HEK293T (cell line): ENCODE data around the gene GPR153.

ENCODE experiments used
- CTCF ChIA-PET: fragments of 350-600 bp; formaldehyde crosslinking; extraction: SDS; loops from one replicate; lab custom pipeline; 2021; ENCODE audit warnings: antibody characterized with exemption, inconsistent platforms; lab: Yijun Ruan, JAX
- POLR2A ChIA-PET: fragments of 350-600 bp; formaldehyde crosslinking; extraction: SDS; loops from one replicate; lab custom pipeline; 2020; ENCODE audit warnings: antibody characterized with exemption, inconsistent platforms; lab: Yijun Ruan, JAX
- DNase-seq: peaks from one replicate; pipeline ENCODE4 v3.0.0; 2012; ENCODE audit warnings: mixed read lengths; ENCODE audit errors: extremely low spot score
- ARNT ChIP-seq: fragments of 450-650 bp; IDR thresholded peaks from 2 replicates; pipeline ENCODE4 v1.6.1; 2017; ENCODE audit warnings: mild to moderate bottlenecking
- BHLHE40 ChIP-seq: fragments of 450-650 bp; IDR thresholded peaks from 2 replicates; pipeline ENCODE4 v1.6.1; 2016; ENCODE audit warnings: mild to moderate bottlenecking, moderate library complexity, borderline replicate concordance
- CTBP1 ChIP-seq: fragments of 450-650 bp; IDR thresholded peaks from 2 replicates; pipeline ENCODE4 v1.6.1; 2016; ENCODE audit warnings: borderline replicate concordance
- ELF4 ChIP-seq: fragments of 450-650 bp; IDR thresholded peaks from 2 replicates; pipeline ENCODE4 v1.6.1; 2017; ENCODE audit warnings: antibody characterized with exemption
- FOXA1 ChIP-seq: fragments of 450-650 bp; IDR thresholded peaks from 2 replicates; pipeline ENCODE4 v1.6.1; 2016; ENCODE audit warnings: mild to moderate bottlenecking
- FOXK2 ChIP-seq: fragments of 450-650 bp; IDR thresholded peaks from 2 replicates; pipeline ENCODE4 v1.6.1; 2016; ENCODE audit warnings: mild to moderate bottlenecking
- FOXM1 ChIP-seq: fragments of 450-650 bp; IDR thresholded peaks from 2 replicates; pipeline ENCODE4 v1.6.1; 2017; ENCODE audit warnings: mild to moderate bottlenecking, borderline replicate concordance
- HDGF ChIP-seq: fragments of 450-650 bp; IDR thresholded peaks from 2 replicates; pipeline ENCODE4 v1.6.1; 2017; ENCODE audit warnings: antibody characterized with exemption, borderline replicate concordance
- L3MBTL2 ChIP-seq: fragments of 450-650 bp; conservative IDR thresholded peaks from 2 replicates; pipeline ENCODE4 v1.6.1; 2016; ENCODE audit warnings: mild to moderate bottlenecking
- LEF1 ChIP-seq: fragments of 450-650 bp; IDR thresholded peaks from 2 replicates; pipeline ENCODE4 v1.6.1; 2017; ENCODE audit warnings: mild to moderate bottlenecking, borderline replicate concordance
- NFRKB ChIP-seq: fragments of 450-650 bp; IDR thresholded peaks from 2 replicates; pipeline ENCODE4 v1.6.1; 2016; ENCODE audit warnings: mild to moderate bottlenecking, moderate library complexity
- PKNOX1 ChIP-seq: fragments of 450-650 bp; IDR thresholded peaks from 2 replicates; pipeline ENCODE4 v1.6.1; 2016
- SP1 ChIP-seq: fragments of 450-650 bp; IDR thresholded peaks from 2 replicates; pipeline ENCODE4 v1.6.1; 2017
- SUZ12 ChIP-seq: fragments of 450-650 bp; IDR thresholded peaks from 2 replicates; pipeline ENCODE4 v1.6.1; 2016; ENCODE audit warnings: mild to moderate bottlenecking
- TARDBP ChIP-seq: fragments of 450-650 bp; IDR thresholded peaks from 2 replicates; pipeline ENCODE4 v1.6.1; 2016
- ZNF384 ChIP-seq: fragments of 450-650 bp; IDR thresholded peaks from 2 replicates; pipeline ENCODE4 v1.6.1; 2016

GPR153 gene

GRCh38 chr1:6298940-6299465 is 38.1 kb upstream of the GPR153 start:
- TF ChIP-seq ELF4: no peak
- TF ChIP-seq NFRKB: no peak
- POLR2A ChIA-PET: no interaction called here
- DNase-seq: no peak
- CTCF ChIA-PET: no interaction called here

- ChIA-PET CTCF (no interaction called here), POLR2A (no interaction called here)
- TF ChIP-seq NFRKB (no peak), SUZ12 (no peak), LEF1 (no peak), ELF4 (no peak), TARDBP (no peak)
- no peak for DNase-seq
Measured at GRCh38 chr1:6298530-6298929, 37.6 kb upstream of the GPR153 start.

DNA sequence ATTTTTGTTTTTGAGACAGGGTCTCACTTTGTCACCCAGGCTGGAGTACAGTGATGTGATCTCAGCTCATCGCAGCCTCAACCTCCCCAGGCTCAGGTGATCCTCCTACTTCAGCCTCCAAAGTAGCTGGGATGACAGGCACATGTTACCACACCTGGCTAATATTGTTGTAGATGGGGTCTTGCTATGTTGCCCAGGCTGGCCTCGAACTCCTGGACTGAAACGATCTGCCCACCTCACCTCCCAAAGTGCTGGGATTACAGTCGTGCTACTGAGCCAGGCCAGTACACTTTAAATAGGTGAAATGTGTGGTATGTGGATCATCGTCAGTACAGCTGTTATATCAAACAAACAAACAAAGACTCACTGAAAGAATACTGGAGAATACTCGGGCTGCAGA is 35.0 kb upstream of the GPR153 start:
- DNase-seq: no peak
- ChIA-PET POLR2A (no interaction called here), CTCF (no interaction called here)
- TF ChIP-seq TARDBP (no peak), SUZ12 (no peak)

GRCh38 chr1:6294890-6295556 is 34.1 kb upstream of the GPR153 start:
- ChIA-PET POLR2A (no interaction called here), CTCF (no interaction called here)
- TF ChIP-seq BHLHE40 (no peak), ZNF384 (no peak), SUZ12 (no peak), CTBP1 (no peak), ELF4 (no peak), HDGF (no peak), TARDBP (no peak), PKNOX1 (no peak), FOXK2 (no peak), NFRKB (no peak)
- no peak for DNase-seq

GRCh38 chr1:6294080-6294889 is 33.4 kb upstream of the GPR153 start:
- ChIA-PET CTCF (no interaction called here), POLR2A (no interaction called here)
- TF ChIP-seq LEF1 (no peak), ELF4 (no peak), ARNT (no peak), L3MBTL2 (no peak), FOXK2 (no peak), BHLHE40 (no peak), CTBP1 (no peak), HDGF (no peak), SP1 (no peak), ZNF384 (no peak), NFRKB (no peak), FOXA1 (no peak), TARDBP (no peak), SUZ12 (no peak), PKNOX1 (no peak), FOXM1 (no peak)
- no peak for DNase-seq

DNA sequence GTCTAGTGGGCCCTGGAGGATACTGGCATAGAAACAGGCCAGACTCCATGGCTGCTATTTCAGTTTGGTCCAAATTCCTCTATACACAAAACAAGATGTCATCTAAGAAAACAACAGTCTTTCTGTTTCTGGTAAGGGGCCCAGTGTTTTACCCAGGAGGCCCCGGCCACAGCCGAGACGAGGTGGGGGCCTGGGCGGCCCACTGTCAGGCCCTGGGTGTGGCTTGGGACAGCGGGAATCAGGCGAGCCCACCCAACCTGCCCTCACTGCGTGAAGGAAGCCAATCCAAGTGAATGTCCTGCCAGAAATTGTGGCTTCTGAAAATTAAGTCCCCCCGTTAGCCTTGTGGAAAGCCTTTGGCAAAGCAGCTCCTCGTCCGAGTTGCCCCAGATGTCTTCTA is 31.2 kb upstream of the GPR153 start:
- ChIA-PET POLR2A (no interaction called here), CTCF (no interaction called here)
- no peak for DNase-seq
- no peak for TF ChIP-seq SP1
- no peak for TF ChIP-seq HDGF
- no peak for TF ChIP-seq CTBP1
- TF ChIP-seq ARNT: no peak

DNA sequence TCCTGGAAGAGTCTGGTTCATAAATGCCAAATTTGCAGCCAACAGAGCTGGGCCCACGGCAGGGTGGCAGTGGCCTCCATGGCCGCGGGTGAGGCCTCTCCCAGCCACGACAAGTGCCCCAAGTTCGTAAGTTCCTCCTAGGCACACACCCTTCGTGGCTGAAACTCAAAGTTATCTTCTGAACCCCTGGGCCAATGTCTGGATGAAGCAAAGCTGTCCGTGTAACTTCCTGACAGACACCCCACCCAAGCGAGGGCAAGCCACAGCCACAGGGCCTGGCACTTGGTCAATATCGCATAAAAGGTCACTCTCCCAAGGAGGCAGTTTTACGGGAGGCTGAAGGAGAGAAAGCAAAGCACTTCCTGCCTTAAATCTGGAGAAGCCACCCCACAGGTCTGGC is 27.8 kb upstream of the GPR153 start:
- TF ChIP-seq L3MBTL2 (no peak), BHLHE40 (no peak), NFRKB (no peak), ZNF384 (no peak), PKNOX1 (no peak), FOXK2 (no peak), ELF4 (no peak), ARNT (no peak), LEF1 (no peak), SUZ12 (no peak), CTBP1 (no peak), FOXM1 (no peak), FOXA1 (no peak), HDGF (no peak), TARDBP (no peak), SP1 (no peak)
- DNase-seq: no peak
- CTCF ChIA-PET: no interaction called here
- POLR2A ChIA-PET: no interaction called here
